Activated CD4-positive, alpha-beta T cell treated with anti-CD3 and anti-CD28 coated beads for 24 hours (primary cell): ENCODE measurements around the gene CLPTM1.
"Not testable (repeated sequence)": the region's sequence is repeated elsewhere in the genome, so short reads cannot be mapped to it uniquely, and the experiment has no call there.

Experiments
- DNase-seq, 2 donors: peaks; one replicate each; pipeline ENCODE4 v3.0.0-alpha.2; 2020; ENCODE audit warnings: low read depth in 2 of 2

The CLPTM1 gene

GRCh38 chr19:44974857-44975256 is 19.7 kb downstream of the CLPTM1 start:
- no peak for DNase-seq

- no peak for DNase-seq
Observed at GRCh38 chr19:44975444-44975843, 20.3 kb downstream of the CLPTM1 start.

- DNase-seq = no peak
Observed at GRCh38 chr19:44984005-44984404, 28.8 kb downstream of the CLPTM1 start.

GRCh38 chr19:44985445-44985844 is 30.3 kb downstream of the CLPTM1 start:
- no peak for DNase-seq

GRCh38 chr19:44986389-44986788 is 31.2 kb downstream of the CLPTM1 start:
- DNase-seq = no peak

GRCh38 chr19:44987148-44987675 is 32.0 kb downstream of the CLPTM1 start:
- no peak for DNase-seq

GRCh38 chr19:44988273-44988672 is 33.1 kb downstream of the CLPTM1 start:
- DNase-seq = no peak

GRCh38 chr19:44988896-44989556 is 33.8 kb downstream of the CLPTM1 start:
- DNase-seq = peak; percentile 45 to 48

GRCh38 chr19:44990459-44990858 is 35.3 kb downstream of the CLPTM1 start:
- DNase-seq = no peak

- DNase-seq = no peak
Observed at GRCh38 chr19:44990966-44991365, 35.8 kb downstream of the CLPTM1 start.

GRCh38 chr19:44992336-44993163 is 37.4 kb downstream of the CLPTM1 start:
- no peak for DNase-seq

GRCh38 chr19:44993526-44993925 is 38.3 kb downstream of the CLPTM1 start:
- DNase-seq = no peak

- no peak for DNase-seq
Observed at GRCh38 chr19:44993926-44994537, 38.9 kb downstream of the CLPTM1 start.

- DNase-seq = no peak
Observed at GRCh38 chr19:44998025-44998424, 42.8 kb downstream of the CLPTM1 start.

- DNase-seq = not testable (repeated sequence)
Observed at GRCh38 chr19:44999131-44999925, 44.1 kb downstream of the CLPTM1 start.

GRCh38 chr19:45000665-45001064 is 45.5 kb downstream of the CLPTM1 start:
- not testable (repeated sequence) for DNase-seq

GRCh38 chr19:45001087-45001739 is 46.0 kb downstream of the CLPTM1 start, which contains the start of gene RELB:
TSS of gene RELB (plus strand) at chr19:45001464. CDS start at chr19:45001580, 116 bp downstream.
- peak; percentile 95 to 96 for DNase-seq

- no peak for DNase-seq
Observed at GRCh38 chr19:45003485-45003884, 48.3 kb downstream of the CLPTM1 start.

- no peak for DNase-seq
Observed at GRCh38 chr19:45005787-45006186, 50.6 kb downstream of the CLPTM1 start.

GRCh38 chr19:45008552-45008951 is 53.4 kb downstream of the CLPTM1 start:
- DNase-seq = no peak
